PC-3 (cell line): ENCODE results near the gene CYP2E1.
"Not testable (repeated sequence)": the region's sequence is repeated elsewhere in the genome, so short reads cannot be mapped to it uniquely, and the experiment has no call there.

Experiments used
- EZH2 ChIP-seq: fragments of 300-600 bp; sonication (generic); IDR thresholded peaks from one replicate; pipeline ENCODE4 v1.6.1; 2017; ENCODE audit warnings: antibody characterized with exemption, mild to moderate bottlenecking, low read length; ENCODE audit not compliant: unreplicated experiment
- TF ChIP-seq, protein P1 (sequence below): fragments of 300-600 bp; sonication (generic); conservative IDR thresholded peaks from 2 replicates; pipeline ENCODE4 v1.5.1; 2017; ENCODE audit warnings: antibody characterized with exemption, low read depth, mild to moderate bottlenecking, low read length

DNA sequence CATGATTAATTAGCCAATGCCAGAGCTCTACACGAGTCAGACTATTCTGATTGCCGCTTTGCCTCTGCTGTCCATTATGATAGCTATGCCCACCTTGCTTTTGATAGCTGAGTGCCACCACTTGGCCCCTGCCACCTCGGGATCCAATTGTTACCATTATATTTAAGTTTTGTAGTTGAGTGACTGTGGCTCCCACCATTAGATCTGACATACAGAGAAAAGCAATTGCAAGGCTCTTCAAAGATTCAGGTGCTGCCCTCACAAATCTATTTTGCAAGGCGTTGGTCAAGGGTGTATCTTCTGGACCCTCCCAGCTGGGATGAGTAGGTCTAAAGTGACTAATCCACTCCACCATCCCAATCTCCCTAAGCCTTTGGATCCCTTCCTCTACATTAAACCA is 26.3 kb upstream of the CYP2E1 start:
- TF ChIP-seq, protein P1, sequence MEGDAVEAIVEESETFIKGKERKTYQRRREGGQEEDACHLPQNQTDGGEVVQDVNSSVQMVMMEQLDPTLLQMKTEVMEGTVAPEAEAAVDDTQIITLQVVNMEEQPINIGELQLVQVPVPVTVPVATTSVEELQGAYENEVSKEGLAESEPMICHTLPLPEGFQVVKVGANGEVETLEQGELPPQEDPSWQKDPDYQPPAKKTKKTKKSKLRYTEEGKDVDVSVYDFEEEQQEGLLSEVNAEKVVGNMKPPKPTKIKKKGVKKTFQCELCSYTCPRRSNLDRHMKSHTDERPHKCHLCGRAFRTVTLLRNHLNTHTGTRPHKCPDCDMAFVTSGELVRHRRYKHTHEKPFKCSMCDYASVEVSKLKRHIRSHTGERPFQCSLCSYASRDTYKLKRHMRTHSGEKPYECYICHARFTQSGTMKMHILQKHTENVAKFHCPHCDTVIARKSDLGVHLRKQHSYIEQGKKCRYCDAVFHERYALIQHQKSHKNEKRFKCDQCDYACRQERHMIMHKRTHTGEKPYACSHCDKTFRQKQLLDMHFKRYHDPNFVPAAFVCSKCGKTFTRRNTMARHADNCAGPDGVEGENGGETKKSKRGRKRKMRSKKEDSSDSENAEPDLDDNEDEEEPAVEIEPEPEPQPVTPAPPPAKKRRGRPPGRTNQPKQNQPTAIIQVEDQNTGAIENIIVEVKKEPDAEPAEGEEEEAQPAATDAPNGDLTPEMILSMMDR: not testable (repeated sequence)
- not testable (repeated sequence) for TF ChIP-seq EZH2
